HUDEP-2 (cell line): ENCODE measurements around the gene TRIO.

ENCODE experiments used
- DNase-seq, 76 experiments: peaks; one replicate each; lab custom pipeline; 2025; ENCODE audit not compliant: unreplicated experiment in 76 of 76; lab: John Stamatoyannopoulos, UW

The TRIO gene

DNA sequence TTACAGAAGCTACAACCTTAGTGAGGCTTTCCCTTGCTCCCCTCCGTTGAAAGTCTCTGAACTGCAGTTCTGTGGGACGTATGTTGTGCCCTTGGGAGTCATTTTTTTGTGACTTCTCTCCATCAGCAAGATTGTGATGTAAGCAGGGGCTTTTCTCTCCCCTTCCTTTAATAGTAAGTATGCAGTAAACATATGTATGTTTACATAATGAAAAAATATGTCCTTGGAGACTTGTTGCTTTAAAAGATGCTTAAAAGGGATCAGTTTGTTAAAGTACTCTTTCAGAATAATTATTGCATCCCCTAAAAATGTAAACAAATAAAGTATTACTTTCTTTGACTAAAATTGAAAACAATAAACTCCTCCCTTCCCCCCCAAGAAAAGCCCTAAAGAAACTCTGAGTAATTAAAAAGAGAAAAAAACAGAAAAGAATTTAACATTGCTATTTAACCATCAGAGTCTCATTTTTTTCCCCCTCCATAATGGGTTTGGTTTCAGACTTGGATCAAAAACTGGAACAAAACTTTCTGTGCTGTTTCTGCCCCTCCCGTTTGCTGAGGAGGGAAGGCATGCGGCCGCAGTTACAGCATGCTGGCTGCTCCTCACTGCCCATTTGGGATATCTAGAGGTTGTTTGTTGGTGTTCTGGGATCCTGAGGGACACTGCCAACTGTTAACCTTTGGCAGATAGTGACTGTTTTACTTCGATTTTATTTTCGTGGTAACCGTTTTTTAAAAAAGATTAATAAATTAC, 40.2 kb downstream of the TRIO start:
- DNase-seq: no peak

DNA sequence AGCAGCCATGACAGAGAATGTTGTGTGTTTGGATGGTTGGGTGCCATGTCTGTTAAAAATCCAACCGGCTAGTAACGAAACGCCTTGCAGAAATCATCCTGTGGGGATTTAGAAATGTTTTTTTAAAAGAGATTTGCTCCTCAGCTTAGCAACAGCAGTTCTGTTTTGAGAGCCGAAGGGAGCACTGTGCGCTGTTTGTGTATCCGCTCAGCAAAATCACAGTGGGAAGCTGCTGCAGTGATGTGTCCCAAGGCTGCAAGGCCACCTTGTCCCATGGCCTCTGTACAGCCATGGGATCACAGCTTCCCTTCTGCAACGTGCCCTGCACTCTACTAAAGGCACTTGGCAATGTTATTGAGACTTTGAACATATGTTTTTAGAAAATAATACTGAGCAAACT, 40.9 kb downstream of the TRIO start:
- DNase-seq: no peak

DNA sequence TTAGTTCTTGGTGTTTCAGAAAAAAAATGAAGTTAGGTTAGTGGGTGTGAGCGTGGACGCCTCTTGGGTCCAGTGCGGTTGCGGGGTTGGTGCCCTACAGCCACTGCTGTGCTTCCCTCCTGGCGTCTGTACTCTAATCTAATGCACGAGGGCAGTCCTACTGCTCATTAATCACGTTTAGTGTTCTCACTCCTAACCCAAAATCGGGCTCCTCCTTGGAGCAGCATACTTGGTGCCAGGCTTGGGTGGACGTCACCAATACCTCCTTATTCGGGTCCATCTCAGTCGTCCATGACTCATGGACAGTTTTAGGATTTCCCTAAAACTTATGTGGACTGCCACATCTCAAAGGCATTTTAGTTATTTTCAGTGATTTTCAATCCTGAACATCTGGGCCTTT, 41.6 kb downstream of the TRIO start:
- DNase-seq: no peak

DNA sequence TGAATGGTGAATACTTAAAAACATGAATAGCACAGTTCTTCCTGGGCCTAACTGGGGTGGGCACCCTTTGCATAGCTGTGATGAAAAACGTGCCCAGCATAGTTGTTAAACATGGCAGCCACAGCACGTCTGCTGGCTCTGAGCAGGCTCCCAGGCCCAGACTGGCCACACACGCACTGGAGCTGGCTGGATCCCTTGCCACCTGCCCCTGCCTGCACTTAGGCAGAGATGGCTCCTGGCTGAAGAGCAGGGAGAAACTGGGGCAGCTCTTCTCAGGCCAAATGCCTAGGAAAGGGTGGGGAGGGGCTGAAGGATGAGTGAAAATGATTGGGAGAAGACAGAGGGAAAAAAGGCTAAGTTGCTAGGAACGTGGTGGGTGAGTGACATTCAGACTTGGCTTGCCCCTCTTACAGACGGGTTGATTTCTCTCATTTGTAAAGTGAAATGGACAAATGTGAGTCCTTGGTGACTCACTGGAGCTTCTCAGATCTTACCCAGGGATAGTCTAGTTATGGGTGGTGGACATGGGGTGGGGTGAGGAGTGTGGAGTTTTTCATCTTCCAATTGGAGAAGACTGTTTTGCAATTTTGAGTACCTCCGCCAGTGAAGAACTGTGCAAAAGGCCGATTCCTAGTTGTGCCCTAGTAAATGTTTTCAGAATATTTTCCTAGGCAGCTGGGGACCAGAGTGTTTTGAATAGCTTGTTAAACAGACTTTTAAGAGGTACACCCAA, 42.4 kb downstream of the TRIO start:
- DNase-seq: no peak

DNA sequence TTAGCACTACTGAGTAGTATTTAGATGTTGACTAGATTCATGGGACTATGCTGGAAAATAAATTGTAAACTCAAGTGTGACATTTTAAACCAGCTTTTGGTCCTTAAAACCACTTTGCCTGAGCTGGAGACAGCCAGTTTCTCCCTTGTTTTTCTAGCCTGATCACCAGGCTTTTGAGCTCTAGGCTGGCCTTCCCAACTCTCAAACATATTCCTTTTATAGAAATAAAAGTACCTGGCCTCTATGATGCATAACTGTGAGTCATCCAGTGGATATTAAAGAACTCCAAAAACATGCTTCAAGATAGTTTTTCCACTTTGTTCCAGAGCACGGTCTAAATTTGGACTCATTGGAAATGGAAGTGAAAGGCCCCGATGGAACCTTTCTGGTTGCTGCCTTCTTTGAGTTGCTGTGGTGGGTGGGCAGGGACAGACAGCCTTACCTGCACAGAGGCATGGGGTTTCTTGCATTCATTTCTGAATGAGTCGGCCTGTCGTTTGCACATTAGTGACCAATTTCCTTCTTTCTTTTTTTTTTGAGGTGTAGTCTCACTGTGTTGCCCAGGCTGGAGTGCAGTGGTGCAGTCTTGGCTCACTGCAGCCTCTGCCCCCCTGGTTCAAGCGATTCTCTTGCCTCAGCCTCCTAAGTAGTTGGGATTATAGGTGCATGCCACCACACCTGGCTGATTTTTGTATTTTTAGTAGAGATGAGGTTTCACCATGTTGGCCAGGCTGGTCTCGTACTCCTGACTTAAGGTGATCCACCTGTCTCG, 43.1 kb downstream of the TRIO start:
- no peak for DNase-seq

DNA sequence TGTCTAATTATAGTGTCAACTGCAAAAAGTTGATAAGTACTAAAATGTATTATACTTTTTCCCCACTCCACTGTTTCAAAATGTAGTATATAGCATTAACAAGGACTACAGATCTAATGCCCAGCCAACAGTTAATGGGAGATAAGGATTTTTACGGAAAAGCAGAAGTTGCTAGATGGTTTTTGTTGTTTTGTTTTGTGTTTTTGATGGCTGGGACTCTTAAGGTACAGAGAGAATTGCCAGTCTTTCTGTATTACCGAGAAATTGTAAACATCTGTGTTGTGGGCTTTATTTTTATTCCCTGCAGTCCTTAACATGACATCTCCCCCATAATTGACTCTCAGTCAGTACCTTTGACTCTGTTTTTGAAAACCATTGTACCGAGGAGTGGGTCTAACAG, 44.0 kb downstream of the TRIO start:
- DNase-seq: no peak

DNA sequence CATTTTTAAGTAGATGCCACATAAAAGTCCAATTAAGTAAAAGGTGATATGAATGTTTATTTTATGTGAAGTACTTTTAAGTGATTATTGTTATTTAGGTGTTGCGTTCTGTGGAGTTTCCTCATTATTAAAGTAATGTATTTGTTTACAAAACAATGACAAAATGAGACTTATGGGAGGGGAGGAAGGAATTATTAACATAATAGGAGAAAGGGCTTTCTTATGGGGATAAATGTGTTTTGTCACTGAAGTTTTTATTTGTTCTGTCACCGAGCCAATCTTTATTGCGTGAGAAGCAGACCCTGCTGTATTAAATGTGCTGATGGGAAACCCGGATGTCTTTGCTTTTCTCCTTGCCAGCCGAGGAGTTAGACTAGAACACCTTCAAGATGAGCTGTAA, 44.5 kb downstream of the TRIO start:
- no peak for DNase-seq

DNA sequence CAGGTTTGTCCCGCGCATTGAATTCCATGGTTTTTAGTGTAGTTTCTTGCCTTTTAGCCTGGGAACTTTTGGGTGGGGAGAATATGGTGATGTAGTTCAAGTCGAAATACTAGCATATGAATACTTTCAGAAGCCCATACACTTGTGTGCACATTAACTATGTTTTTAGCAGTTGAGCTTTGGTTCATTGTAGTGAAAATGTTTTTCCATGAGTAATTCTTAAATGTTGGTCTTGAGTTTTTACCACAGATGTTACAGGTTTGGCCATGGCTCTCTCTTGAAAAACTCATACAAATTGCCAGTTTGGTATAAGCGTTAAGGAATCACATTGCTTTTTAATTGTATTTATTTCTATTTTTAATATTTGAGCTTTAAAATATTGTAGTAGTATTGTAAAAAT, 45.6 kb downstream of the TRIO start:
- DNase-seq: no peak

DNA sequence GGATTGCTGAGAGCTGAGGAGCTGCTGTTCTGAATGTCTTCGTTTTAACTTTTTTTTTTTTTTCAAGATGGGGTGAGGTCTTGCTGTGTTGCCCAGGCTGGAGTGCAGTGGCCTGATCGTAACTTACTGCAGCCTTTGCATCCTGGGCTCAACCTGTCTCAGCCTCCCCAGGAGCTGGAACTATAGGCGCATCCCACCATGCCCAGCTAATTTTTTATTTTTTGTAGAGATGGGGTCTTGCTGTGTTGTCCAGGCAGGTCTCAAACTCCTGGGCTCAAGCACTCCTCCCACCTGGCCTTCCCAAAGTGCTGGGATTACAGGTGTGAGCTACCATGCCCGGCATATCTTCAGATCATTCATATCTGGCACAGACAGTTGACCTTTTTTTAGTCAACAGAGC, 46.5 kb downstream of the TRIO start:
- DNase-seq: no peak

DNA sequence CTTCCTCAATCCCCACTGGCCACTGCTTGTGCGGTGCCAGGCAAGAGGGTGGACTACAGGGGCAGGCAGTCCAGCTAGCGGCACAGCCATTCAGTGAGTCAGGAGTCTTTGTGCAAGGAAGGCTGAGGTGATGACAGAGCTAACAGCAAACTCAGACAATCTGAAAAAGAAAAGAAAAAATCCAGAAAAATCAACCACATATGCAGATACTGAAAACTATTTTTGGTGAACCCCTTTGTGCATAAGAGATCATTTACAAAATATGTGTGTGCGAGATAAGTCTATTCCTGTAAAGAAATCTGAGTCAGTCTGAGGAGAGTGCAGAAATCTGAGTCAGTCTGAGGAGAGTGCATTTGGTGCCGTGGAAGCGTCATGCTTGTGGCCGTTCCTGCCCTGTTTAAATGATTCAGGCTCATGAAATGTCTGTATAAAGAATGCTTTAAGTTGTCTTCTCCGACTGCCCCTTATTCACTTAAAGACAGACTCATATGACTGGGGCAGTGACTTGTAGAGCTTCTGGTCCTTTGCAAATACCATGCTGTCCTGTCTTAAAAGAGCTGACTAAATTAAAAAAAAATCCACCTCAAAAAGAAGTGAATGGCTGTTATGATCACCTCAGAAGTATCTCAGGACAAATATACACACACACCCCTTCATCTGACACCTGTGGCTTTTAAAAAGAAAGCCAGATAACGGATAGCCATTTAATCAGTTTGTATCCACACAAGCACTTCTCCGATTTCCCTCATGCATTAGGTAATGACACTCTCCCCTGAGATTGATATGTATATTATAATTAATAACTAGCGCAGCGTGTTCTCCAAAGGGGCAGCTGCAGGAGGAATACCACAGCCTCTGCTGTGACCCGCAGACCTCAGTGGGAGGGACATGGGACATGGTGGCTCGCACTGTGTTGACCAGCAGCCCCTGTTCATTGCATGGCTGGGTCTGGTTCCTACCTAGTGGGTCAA, 47.3 kb downstream of the TRIO start:
- DNase-seq: no peak

DNA sequence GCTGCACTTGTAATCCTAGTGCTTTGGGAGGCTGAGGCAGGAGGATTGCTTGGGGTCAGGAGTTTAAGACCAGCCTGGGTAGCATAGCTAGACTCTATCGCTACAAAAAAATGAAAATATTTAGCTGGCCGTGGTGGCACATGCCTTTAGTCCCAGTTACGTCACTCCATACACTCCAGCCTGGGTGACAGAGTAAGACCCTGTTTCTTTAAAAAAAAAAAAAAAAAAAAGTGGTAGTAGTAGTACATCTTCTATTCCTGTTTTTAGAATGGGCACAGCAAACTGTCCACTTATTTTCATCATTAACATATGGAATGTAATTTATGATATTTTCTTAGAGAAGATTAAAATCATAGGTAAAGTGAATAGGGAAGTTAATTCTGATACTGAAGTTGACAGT, 48.2 kb downstream of the TRIO start:
- no peak for DNase-seq

DNA sequence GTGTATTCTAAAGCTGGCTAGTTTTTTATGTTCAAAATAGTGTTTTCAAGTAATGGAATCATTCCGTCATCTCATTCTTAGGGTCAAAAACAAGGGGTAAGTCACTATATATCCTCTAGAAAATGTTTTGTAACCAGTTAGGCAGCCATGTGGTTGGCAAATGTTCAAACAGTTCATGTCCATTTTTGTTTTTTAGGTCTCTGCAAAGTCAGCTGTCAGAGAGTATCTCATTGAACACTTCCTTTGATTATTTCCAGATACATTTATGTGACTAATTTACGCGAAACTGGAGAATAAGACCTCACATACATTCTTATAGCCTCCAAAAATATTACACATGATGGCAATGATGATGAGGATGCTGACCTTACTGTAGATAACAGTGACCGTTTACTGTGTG, 50.4 kb downstream of the TRIO start:
- no peak for DNase-seq

DNA sequence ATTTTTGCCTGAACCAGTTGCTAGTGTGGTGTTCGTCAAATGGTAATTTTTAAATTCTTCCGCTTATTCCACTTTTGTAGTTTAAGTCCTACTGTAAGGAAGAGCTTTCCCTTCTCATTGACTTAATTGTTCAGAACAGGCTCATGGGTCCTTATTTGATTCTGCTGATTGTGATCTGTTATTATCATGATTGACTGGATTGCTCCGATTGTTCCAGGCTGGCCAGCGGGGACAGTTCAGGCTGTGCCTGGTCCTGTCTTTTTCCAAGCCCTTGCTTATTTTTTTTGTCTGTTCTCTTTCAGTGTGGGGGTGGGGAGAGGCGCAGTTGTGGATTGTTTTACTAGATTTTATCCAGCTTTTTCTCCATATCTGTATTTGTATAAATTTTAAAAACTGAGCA, 52.4 kb downstream of the TRIO start:
- no peak for DNase-seq

DNA sequence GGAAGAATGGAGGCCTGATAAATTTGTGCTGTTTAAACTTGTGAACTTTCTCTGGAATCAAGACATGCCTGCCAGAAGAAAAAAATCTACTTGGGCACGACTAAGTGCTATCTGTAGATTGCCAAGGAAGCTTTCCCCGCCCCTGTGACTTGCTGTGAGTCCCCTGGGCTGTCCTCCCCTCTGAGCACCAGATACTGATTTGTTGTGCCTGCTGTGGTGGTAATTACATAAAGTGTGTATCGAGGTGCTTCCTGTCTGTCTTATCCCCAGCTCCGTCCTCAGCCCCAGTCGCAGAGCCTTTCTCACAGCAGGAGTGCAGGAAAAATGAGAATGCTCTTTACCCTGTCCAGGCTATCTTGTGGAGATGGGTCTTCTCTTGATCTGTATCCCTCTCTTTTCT, 53.9 kb downstream of the TRIO start:
- DNase-seq: no peak

DNA sequence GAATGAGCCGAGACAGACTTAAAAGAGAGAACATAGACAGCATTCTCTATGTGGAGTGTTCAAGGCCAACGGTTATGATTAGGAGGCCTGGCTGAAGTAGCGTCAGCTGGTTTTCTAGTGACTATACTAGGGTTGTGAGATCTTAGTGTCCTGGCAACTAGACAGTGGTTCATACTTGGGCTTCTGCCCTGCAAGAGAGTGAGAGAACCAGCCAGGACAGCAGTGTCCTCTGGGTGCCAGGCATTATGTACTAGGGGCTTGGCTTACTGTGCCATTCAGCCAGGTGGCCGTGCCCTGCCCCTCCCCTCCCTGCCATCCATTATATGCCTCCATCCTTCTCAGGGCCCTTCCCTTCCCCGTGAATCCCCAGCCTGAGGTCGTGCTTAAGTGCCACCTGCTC, 56.8 kb downstream of the TRIO start:
- DNase-seq: no peak

DNA sequence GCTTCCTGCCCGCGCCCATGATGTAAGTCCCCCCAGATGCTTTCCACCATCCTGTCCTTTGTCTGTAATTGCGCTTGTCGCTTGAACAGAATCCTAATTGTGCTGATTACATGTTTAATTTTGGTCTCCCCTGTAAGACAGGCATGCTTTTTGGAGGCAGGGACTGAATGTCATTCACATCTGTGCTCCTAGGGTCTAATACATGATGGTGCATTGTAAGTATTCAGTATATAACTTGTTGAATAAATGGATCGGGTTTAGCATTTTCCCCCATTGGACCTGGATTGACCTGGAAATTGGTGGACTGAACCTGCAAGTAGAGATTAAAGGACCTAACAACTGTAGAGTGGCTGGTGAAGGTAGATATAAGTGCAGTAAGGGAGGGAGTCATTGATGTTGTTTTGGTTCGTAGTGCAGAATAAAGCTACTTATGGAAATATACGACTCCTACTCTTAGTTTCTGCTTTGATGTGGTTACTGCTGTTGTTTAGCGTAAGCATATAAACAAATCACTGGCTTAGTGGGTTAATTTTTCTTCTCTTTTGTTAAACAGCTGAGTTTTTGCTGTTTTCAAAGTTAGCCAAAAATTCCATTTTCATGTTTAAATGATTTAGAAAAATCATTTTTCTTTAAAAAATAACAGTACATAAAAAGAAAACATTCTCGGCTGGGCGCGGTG, 57.3 kb downstream of the TRIO start:
- DNase-seq: no peak

DNA sequence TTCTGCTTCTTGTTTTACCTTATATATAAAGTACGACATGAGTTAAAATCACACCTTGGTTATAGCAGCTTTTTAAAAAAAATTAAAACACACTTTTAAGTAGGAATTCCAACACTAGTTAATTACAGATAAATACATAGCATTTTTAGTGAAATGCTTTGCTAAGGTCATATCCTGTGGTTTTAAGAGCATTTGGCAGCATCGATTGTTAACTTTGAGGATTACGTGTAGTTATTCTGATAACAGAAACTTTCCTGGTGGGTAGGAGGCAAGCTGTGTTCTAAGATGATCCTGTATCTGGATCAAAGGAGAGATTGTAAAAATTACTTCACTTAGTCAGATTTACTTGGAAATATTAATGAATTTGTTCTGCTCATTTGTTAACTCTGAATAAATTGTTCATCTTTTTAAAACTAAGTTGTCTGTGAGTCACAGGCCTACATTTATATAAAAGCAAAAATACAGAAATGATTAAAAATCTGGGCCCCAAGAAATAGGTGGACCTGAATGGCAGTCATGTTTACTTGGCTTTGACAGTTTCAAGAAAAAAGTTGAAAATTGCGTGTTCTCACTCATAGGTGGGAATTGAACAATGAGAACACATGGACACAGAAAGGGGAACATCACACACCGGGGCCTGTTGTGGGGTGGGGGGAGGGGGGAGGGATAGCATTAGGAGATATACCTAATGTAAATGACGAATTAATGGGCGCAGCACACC, 58.3 kb downstream of the TRIO start:
- no peak for DNase-seq

DNA sequence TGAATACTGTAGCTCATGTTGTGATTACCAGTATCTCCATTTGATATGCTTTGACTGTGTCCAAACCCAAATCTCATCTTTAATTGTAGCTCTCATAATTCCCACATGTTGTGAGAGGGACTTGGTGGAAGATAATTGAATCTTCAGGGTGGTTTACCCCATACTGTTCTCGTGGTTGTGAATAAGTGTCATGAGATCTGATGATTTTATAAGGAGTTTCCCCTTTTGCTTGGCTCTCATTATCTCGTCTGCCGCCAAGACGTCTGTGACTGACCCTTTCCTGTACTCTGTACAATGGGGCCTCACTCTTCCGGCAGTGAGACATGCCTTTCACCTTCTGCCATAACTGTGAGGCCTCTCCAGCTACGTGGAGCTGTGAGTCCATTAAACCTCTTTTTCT, 59.3 kb downstream of the TRIO start:
- DNase-seq: no peak

DNA sequence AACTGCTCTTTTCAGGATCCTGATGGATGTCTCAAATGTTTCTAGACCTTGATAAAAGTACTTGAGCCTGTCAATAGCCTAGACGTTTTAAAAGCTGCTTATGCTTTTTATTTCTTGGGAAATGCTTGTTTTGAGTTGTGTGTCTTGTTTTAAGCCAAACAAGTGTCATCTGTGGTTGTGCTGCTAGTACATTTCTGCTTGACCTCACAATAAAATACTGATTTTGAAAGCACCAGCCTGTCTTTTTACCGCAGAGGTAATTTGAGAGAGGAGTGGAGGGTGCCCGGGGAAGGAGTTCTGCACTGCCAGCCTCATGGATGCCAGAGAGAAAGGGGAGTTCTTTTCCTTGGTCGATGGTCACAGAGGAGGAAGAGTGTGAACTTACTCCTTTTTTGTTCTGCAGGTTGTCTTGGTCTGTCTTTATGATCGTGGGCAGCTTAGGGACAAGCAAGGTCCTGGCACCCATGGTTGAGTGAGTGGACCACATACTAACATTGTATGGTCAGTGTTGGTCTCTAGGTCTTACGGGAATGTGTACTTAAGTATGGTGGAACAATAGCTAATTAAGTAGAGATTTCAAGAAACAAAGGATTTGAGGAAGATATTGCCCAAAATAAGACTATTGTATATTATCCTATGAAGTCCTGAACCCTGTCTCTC, 61.0 kb downstream of the TRIO start:
- DNase-seq: no peak
